Smooth muscle cell of bladder (primary cell): Measurements from ENCODE around the gene LMAN1L. TPM values are rescaled to one million over a fixed set of nuclear protein-coding genes. Genes with fewer than 3 reads are reported as not detected.

Experiments used
- total RNA-seq: library from RNA; depleted of rRNA; stranded (reverse); fragments of >200 nt; gene quantifications from 2 replicates; pipeline ENCODE4 v1.2.3, GENCODE V29; 2014

LMAN1L gene
- total RNA-seq, result not detected in 2 replicates

GRCh38 chr15:74812533-74812932, at the start of gene LMAN1L:
Gene LMAN1L (plus strand): TSS chr15:74812835. CDS start chr15:74812855, 20 bp downstream.

GRCh38 chr15:74781431-74782258, 31.0 kb upstream of the LMAN1L start, which contains the start of gene CSK:
Gene CSK (plus strand): TSS chr15:74782080. CDS start chr15:74798298, 16,218 bp downstream.

GRCh38 chr15:74826364-74826819, 13.8 kb downstream of the LMAN1L start, which contains the start of gene CPLX3:
Gene CPLX3 (plus strand): TSS chr15:74826627. CDS start chr15:74826704, 77 bp downstream.

GRCh38 chr15:74842581-74843444, 30.2 kb downstream of the LMAN1L start, which contains the start of gene ULK3:
Gene ULK3 (minus strand): TSS chr15:74843156. CDS start chr15:74843105, 51 bp downstream.

GRCh38 chr15:74873036-74873755, 60.6 kb downstream of the LMAN1L start, which contains the start of gene SCAMP2:
Gene SCAMP2 (minus strand): TSS chr15:74873365. CDS start chr15:74873255, 110 bp downstream.

Other genes with a start within 250 kb of the LMAN1L start
- 41.4 and 55.7 TPM in 2 replicates for gene CLK3, start 197.0 kb upstream of the LMAN1L start, total RNA-seq
- gene EDC3, start 116.8 kb upstream of the LMAN1L start, total RNA-seq, result 8.2 and 12.0 TPM in 2 replicates
- gene CYP1A1, start 87.3 kb upstream of the LMAN1L start, total RNA-seq, result 0.09 and 0.71 TPM in 2 replicates
- gene CYP1A2, start 64.0 kb upstream of the LMAN1L start, total RNA-seq, result not detected in 2 replicates
- 12.4 and 17.7 TPM in 2 replicates for gene CSK, start 30.8 kb upstream of the LMAN1L start, total RNA-seq
- not detected in 2 replicates for gene CPLX3, start 13.8 kb downstream of the LMAN1L start, total RNA-seq
- 9.7 and 11.9 TPM in 2 replicates for gene ULK3, start 30.3 kb downstream of the LMAN1L start, total RNA-seq
- gene SCAMP2, start 60.5 kb downstream of the LMAN1L start, total RNA-seq, result 13.5 and 16.6 TPM in 2 replicates
- 41.5 and 59.6 TPM in 2 replicates for gene MPI, start 77.2 kb downstream of the LMAN1L start, total RNA-seq
- 37.1 and 37.2 TPM in 2 replicates for gene FAM219B, start 94.0 kb downstream of the LMAN1L start, total RNA-seq
- 27.8 and 34.6 TPM in 2 replicates for gene COX5A, start 125.2 kb downstream of the LMAN1L start, total RNA-seq
- gene RPP25, start 143.9 kb downstream of the LMAN1L start, total RNA-seq, result 7.3 and 8.5 TPM in 2 replicates
- 1.6 and 3.0 TPM in 2 replicates for gene SCAMP5, start 182.7 kb downstream of the LMAN1L start, total RNA-seq
- gene PPCDC, start 210.8 kb downstream of the LMAN1L start, total RNA-seq, result 4.4 and 8.1 TPM in 2 replicates